OCI-LY1 (cell line): ENCODE data around the gene GRID2.

Experiments
- H2AFZ ChIP-seq: fragments of 200-600 bp; sonication (generic), shearing (Covaris generic); 2 replicates; pipeline ENCODE4 v1.6.0; 2014; ENCODE audit warnings: antibody characterized with exemption, mild to moderate bottlenecking, low read length
- H3F3A ChIP-seq: fragments of 200-600 bp; sonication (generic), shearing (Covaris generic); 2 replicates; pipeline ENCODE4 v1.6.0; 2014; ENCODE audit warnings: mild to moderate bottlenecking, antibody characterized with exemption, low read length, moderate library complexity; ENCODE audit not compliant: insufficient read depth
- H3K27ac ChIP-seq: fragments of 200-600 bp; sonication (generic); 2 replicates; pipeline ENCODE4 v1.5.1; 2014; ENCODE audit warnings: low read length, mixed run types, mild to moderate bottlenecking, low read depth; ENCODE audit not compliant: poor library complexity, severe bottlenecking
- H3K27me3 ChIP-seq: fragments of 200-600 bp; sonication (generic); 2 replicates; pipeline ENCODE4 v1.6.0; 2014; ENCODE audit warnings: antibody characterized with exemption, mild to moderate bottlenecking, low read length, moderate library complexity; ENCODE audit not compliant: insufficient read depth
- H3K36me3 ChIP-seq: fragments of 200-600 bp; sonication (generic); 2 replicates; pipeline ENCODE4 v1.6.1; 2014; ENCODE audit warnings: mild to moderate bottlenecking, antibody characterized with exemption, low read length, moderate library complexity, mixed read lengths; ENCODE audit not compliant: insufficient read depth
- H3K4me1 ChIP-seq: fragments of 200-600 bp; sonication (generic); 2 replicates; pipeline ENCODE4 v1.5.1; 2014; ENCODE audit warnings: mild to moderate bottlenecking, low read length, moderate library complexity; ENCODE audit not compliant: insufficient read depth, severe bottlenecking
- H3K4me2 ChIP-seq: fragments of 200-600 bp; sonication (generic), shearing (Covaris generic); 2 replicates; pipeline ENCODE4 v1.6.1; 2014; ENCODE audit warnings: low read length
- H3K4me3 ChIP-seq: fragments of 200-600 bp; sonication (generic); 2 replicates; pipeline ENCODE4 v1.5.1; 2014; ENCODE audit warnings: low read length, low read depth, mild to moderate bottlenecking, mixed read lengths; ENCODE audit not compliant: poor library complexity, severe bottlenecking
- H3K79me2 ChIP-seq: fragments of 200-600 bp; shearing (Covaris generic); 2 replicates; pipeline ENCODE4 v1.6.1; 2016; ENCODE audit warnings: mixed run types, low read length, mixed read lengths; ENCODE audit not compliant: insufficient read depth
- H3K9ac ChIP-seq: fragments of 200-600 bp; sonication (generic), shearing (Covaris generic); 2 replicates; pipeline ENCODE4 v1.6.1; 2014; ENCODE audit warnings: mild to moderate bottlenecking, low read length, mixed read lengths
- H3K9me2 ChIP-seq: fragments of 200-600 bp; sonication (generic), shearing (Covaris generic); 2 replicates; pipeline ENCODE4 v1.6.1; 2014; ENCODE audit warnings: low read depth, mild to moderate bottlenecking, low read length, mixed read lengths
- H3K9me3 ChIP-seq: fragments of 200-600 bp; shearing (Covaris generic); 2 replicates; pipeline ENCODE4 v1.6.1; 2014; ENCODE audit warnings: low read length, mixed read lengths
- H4K20me1 ChIP-seq: fragments of 200-600 bp; sonication (generic), shearing (Covaris generic); 2 replicates; pipeline ENCODE4 v1.6.0; 2016; ENCODE audit warnings: mild to moderate bottlenecking, low read length; ENCODE audit not compliant: insufficient read depth
- EZH2 ChIP-seq: fragments of 200-600 bp; sonication (generic), shearing (Covaris generic); IDR thresholded peaks from 2 replicates; pipeline ENCODE4 v1.8.0; 2017; ENCODE audit warnings: borderline replicate concordance, mixed run types, mild to moderate bottlenecking, antibody characterized with exemption, low read length, moderate library complexity, mixed read lengths
- TF ChIP-seq, protein P1 (sequence below): fragments of 200-600 bp; sonication (generic), shearing (Covaris generic); IDR thresholded peaks from 2 replicates; pipeline ENCODE4 v1.5.1; 2017; ENCODE audit warnings: mild to moderate bottlenecking, antibody characterized with exemption, low read length, moderate library complexity, mixed read lengths

GRID2 gene

GRCh38 chr4:93303440-93303839 is 999.7 kb downstream of the GRID2 start:
- H3K9ac ChIP-seq: peak overlapping the region; percentile 32; the same call in 1 of the 2 replicates
- TF ChIP-seq, protein P1, sequence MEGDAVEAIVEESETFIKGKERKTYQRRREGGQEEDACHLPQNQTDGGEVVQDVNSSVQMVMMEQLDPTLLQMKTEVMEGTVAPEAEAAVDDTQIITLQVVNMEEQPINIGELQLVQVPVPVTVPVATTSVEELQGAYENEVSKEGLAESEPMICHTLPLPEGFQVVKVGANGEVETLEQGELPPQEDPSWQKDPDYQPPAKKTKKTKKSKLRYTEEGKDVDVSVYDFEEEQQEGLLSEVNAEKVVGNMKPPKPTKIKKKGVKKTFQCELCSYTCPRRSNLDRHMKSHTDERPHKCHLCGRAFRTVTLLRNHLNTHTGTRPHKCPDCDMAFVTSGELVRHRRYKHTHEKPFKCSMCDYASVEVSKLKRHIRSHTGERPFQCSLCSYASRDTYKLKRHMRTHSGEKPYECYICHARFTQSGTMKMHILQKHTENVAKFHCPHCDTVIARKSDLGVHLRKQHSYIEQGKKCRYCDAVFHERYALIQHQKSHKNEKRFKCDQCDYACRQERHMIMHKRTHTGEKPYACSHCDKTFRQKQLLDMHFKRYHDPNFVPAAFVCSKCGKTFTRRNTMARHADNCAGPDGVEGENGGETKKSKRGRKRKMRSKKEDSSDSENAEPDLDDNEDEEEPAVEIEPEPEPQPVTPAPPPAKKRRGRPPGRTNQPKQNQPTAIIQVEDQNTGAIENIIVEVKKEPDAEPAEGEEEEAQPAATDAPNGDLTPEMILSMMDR: no peak
- TF ChIP-seq EZH2: no peak
- H3K9me3 ChIP-seq: no peaks in the 10 kb centered on the region
- no peak overlapping the region for H2AFZ ChIP-seq
- no peaks in the 10 kb centered on the region for H3K9me2 ChIP-seq
- no peaks in the 10 kb centered on the region for H3K36me3 ChIP-seq
- peaks cover 18% of the 10 kb centered on the region for H3K79me2 ChIP-seq
- H3K4me3 ChIP-seq: peak overlapping the region; percentile 61
- H3F3A ChIP-seq: no peaks in the 10 kb centered on the region
- H3K4me2 ChIP-seq: peak overlapping the region; percentile 58
- H3K4me1 ChIP-seq: peaks cover 62% of the 10 kb centered on the region
- peak overlapping the region; percentile 87 for H3K27ac ChIP-seq
- no peaks in the 10 kb centered on the region for H4K20me1 ChIP-seq
- H3K27me3 ChIP-seq: no peaks in the 10 kb centered on the region

DNA sequence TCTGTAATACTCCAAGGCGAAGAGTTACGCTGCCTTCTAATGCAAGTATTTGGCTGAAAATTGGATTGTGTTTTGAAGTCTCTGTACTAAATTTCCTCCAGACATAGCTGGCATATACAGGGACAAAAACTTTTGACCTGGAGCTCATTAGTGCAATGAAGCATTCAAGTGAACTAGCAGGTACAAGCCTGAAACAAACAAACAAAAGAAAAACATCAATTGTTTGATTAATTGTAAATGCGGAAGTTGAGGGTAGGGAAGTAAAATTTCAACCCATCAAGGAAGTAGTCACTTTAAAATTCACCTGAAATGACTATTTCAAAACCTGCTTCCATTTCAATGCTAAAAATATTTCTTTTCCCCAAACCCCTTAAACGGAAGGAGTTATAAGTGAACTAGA is 1008.5 kb downstream of the GRID2 start:
- Histone ChIP-seq H2AFZ (peak overlapping the region; percentile 40; the same call in 1 of the 2 replicates), H3K9ac (no peak overlapping the region), H3K4me1 (peaks cover 13% of the 10 kb centered on the region), H3K9me2 (no peaks in the 10 kb centered on the region), H3K27me3 (no peaks in the 10 kb centered on the region), H3K79me2 (no peaks in the 10 kb centered on the region), H3K36me3 (no peaks in the 10 kb centered on the region), H3K9me3 (no peaks in the 10 kb centered on the region), H3K4me3 (no peak overlapping the region), H3K27ac (no peak overlapping the region), H4K20me1 (no peaks in the 10 kb centered on the region), H3K4me2 (no peak overlapping the region), H3F3A (no peaks in the 10 kb centered on the region)
- TF ChIP-seq, protein P1: no peak
- no peak for TF ChIP-seq EZH2

GRCh38 chr4:93313197-93313596 is 1009.4 kb downstream of the GRID2 start:
- H3K9me3 ChIP-seq: no peaks in the 10 kb centered on the region
- no peak overlapping the region for H3K4me2 ChIP-seq
- H3K36me3 ChIP-seq: no peaks in the 10 kb centered on the region
- H3F3A ChIP-seq: no peaks in the 10 kb centered on the region
- H3K79me2 ChIP-seq: no peaks in the 10 kb centered on the region
- H3K27me3 ChIP-seq: no peaks in the 10 kb centered on the region
- no peak overlapping the region for H3K9ac ChIP-seq
- TF ChIP-seq, protein P1: no peak
- TF ChIP-seq EZH2: no peak
- H3K4me3 ChIP-seq: no peak overlapping the region
- no peaks in the 10 kb centered on the region for H4K20me1 ChIP-seq
- no peak overlapping the region for H2AFZ ChIP-seq
- H3K9me2 ChIP-seq: no peaks in the 10 kb centered on the region
- H3K4me1 ChIP-seq: peaks cover 9% of the 10 kb centered on the region
- no peak overlapping the region for H3K27ac ChIP-seq
